Activated CD4-positive, alpha-beta T cell treated with anti-CD3 and anti-CD28 coated beads for 1 hour (primary cell): ENCODE data around the gene NLGN1.

Source experiments
- DNase-seq: peaks from one replicate; pipeline ENCODE4 v3.0.0-alpha.2; 2020

The NLGN1 gene

DNA sequence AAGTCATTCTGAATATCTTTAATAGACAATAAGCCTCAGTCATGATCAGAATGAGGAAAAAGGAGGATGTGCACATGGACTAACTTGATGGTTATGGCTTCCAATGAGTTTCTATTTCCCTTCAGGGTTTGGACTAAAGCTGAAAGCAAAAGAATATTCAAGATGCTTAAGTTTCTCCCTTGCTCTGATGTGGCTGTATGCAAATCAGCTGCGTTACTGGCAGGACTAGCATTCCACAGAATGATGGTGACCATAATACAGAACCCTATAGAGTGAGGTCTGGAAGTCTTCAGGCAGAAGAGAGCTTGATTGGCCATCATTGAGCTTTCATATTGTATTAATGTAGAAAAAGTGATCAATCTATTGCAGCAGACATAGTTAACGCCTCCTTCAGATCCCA is 466.0 kb downstream of the NLGN1 start:
- DNase-seq: no peak

DNA sequence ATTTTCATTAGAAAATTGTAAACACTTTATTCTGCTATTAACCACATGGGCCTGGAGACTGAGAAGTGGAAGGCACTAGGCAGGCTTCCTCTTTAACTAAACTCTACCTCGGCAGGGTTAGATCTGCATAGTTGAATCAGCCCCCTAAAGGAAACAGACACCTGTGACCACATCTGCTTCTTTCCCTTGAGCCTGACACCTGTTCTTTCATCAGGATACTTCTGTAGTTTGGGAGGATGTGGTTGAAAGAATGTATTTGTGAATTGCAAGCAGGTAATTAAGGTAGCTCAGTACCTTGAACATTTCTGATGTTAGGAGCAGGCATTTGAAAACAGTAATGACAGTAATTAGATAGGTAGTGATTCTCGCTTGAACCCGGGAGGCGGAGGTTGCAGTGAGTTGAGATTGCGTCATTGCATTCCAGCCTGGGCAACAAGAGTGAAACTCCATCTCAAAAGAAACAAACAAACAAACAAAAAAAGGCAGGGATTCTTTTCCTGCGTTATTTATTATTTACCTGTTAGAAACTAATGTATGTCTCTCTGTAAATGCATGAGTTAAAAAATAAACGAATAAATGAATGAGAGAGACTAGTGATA is 468.5 kb downstream of the NLGN1 start:
- no peak for DNase-seq

GRCh38 chr3:173869766-173870165 is 472.2 kb downstream of the NLGN1 start:
- no peak for DNase-seq

GRCh38 chr3:173870976-173871375 is 473.4 kb downstream of the NLGN1 start:
- DNase-seq: no peak

- no peak for DNase-seq
These were observed 478.2 kb downstream of the NLGN1 start for GRCh38 chr3:173875790-173876189.

DNA sequence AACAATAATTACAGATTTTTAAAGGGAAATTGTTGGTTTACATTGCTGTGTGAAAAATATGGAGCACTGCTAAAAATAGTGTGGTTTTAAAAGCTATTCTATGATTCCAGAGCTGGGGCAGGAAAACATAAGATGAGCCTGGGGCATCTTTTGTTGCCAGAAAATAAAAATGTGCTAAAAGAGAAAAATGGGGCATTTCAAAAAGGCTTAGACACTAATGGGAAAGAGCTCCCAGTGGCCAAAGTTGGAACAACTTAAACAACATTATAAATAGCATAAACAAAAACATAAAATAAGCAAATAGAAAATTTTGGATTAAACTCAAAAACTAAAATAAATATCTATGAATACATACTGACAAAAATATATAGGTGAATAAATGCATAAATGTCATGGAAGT is 478.9 kb downstream of the NLGN1 start:
- DNase-seq: no peak

DNA sequence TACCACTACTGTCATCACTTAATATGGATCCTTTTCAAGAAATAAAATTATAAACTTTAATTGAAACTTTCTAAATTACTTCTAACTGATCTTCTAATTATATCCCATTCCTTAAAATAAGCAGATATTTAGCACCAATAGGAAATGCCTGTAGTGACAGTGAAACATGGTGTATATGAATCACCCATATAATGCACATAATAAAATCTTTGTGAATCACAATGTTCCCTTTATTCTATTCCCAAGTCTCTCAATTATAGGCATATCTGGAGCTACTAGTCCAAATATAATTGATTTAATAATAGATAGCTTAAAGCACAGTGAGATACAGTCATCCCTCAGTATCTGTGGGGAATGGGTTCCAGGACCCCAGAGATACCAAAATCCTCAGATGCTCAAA is 490.3 kb downstream of the NLGN1 start:
- DNase-seq: no peak

DNA sequence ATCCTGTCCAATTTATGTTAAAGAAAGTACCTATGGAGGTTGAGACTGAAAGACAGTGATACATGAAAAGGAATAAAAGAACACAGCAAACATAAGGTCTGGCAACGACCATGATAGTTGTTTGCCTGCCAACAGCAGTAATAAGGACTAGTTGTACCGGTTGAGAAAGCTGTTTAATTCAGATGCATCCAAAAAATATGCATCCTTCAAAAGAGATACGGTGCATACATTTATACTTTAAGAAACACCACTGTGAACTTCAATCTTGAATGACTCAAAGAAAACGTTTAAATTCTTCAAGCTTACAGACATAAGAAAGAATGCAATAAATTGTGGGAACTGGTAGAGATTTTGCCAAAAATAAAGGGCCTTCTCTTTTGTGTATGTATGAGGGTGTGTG is 492.1 kb downstream of the NLGN1 start:
- no peak for DNase-seq

DNA sequence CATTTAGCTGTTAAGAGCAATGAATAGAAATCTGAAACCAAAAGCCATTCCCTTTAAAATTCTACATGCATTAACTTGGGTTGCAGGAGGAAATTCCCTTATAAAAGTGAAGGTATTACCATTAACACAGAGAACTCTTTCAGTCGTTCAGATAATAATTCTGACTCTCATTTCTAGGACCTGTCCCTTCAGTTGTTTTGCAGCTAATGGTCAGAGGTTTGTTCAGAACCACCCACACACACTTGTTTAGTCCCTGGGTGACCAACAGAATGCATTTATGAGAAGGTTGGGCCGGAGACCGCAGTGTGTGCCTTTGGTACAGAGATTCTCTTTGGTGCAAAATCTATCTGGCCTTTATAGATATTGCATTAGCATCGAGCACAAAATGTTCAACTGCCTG is 492.5 kb downstream of the NLGN1 start:
- DNase-seq: no peak

- DNase-seq: no peak
These were observed 493.9 kb downstream of the NLGN1 start for GRCh38 chr3:173891272-173892100.

DNA sequence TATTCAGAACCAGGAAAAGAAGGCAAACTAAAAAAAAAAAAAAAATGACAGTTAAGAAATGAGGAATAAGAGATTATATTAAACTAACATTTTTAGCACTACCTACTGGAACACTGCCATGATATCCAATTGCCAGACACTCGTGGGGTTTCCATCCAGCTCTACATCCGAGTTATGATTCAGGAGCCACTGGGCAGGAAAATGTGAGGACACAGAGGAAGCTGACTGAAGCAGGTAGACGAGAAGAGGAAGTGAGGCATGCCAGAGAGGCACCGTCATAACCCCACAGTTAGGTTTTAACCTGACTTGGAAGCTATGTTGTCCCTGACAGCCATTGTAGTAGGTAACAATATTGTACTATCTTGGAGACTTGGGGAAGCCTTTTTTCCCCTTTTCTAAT is 495.0 kb downstream of the NLGN1 start:
- DNase-seq: no peak

- no peak for DNase-seq
These were observed 495.5 kb downstream of the NLGN1 start for GRCh38 chr3:173893066-173893465.

DNA sequence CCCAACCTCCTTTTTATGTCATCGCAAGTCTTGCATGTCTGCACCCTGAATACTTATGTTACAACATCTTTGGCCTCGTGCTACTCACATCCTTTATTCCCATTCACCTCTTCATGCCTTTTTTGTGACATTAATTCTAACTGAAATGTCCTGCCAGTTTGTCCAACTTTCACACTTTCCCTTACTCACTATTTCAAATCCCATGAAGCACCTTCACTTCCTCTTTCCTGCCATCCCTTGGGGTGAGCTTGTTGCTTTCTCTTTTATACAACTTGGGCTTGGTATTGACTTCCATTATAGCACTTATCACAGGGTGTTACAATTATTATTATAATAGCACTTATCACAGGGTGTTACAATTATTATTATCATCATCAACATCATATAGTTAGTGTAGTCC is 496.3 kb downstream of the NLGN1 start:
- no peak for DNase-seq

DNA sequence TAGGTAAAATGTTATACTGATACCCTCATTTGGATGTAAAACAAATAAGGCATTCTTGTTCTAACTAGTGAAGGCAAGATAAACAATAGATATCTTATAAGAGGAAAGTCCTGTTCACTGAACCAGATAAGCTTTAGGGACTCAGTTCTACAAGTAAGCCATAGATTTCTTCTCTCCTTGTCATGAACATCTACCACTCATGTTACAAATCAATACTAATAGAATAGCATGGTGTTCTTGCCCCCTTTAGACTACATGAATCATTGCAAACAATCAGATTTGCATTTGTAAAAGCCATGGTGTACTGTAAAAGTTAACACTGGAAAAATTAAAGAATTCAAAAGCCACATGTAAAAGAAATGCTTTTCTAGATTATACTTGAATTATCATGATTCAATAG is 500.1 kb downstream of the NLGN1 start:
- no peak for DNase-seq

DNA sequence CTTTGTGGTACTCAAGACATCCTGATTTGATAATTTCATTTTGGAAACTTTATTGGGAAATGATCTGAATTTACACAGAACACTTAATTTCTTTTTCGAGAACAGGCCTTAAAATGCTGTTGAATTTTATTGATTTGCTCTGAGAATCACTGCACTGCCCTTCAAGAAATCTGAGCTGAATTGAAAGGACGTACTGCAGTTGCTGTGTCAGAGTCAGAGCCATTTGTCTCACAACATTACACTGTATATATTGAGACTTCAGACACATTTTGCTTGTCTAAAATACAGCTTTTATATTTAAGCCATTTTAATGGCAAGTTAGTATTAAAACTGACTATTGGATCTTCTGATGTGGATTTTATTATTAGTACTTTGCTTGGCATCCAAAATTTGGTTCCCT is 504.1 kb downstream of the NLGN1 start:
- DNase-seq: no peak

- DNase-seq: no peak
These were observed 504.9 kb downstream of the NLGN1 start for GRCh38 chr3:173902401-173902800.

GRCh38 chr3:173902871-173903270 is 505.3 kb downstream of the NLGN1 start:
- no peak for DNase-seq

GRCh38 chr3:173905381-173905780 is 507.8 kb downstream of the NLGN1 start:
- DNase-seq: no peak

DNA sequence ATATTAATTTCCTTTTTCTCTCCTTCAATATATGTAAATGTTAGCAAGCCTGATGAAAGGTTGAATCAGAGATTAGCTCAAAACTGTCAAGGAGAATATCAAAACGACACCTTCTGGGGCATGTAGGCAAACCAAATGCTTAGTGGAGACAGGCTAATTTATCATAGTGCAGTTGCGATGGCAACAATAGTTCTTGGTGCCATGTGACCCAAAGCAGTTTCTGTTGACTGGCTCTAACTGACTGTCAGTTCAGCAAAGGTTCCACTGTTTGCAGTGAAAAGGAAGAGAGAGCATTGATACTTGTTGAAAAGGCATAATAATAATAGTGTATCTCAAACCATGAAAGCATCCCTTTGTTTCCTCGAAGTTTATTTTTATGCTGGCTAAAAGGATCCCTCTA is 513.9 kb downstream of the NLGN1 start:
- DNase-seq: no peak

DNA sequence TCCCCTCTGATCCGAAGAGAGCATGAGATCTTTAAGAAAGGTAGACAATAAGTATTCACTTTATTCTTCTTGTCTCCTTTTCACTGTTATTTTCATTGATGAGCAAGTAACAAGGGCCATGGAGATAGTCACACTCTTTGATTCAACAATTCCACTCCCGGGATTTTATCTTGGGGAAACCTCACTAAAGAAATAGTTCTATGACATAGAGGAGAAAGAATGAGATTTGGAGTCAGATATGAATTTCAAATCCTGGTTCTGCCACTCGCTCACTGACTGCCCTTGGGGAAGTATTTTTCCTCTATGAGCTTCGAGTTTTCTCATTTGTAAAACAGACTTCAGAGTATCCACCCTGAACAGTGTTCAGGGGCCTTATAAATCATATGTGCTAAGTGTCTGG is 514.6 kb downstream of the NLGN1 start:
- no peak for DNase-seq

DNA sequence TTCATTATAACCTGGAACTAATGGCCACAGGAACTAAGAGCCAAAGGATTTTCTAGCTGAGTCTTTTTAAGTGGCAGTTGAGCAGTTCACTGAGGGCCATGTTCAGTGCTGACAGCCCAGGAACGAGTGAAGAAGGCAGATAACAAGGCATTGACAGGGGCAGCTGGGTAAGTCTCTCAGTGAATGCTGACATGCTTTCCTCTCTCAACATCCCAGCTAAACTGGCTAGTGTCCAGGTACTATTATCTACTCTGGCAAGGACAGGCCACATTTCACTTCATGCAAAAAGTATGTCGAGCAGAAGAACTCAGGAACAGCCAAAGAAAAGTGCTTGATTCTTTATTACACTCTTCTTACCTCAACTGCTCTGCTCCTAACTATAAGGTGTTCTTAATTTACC is 515.9 kb downstream of the NLGN1 start:
- DNase-seq: no peak

- no peak for DNase-seq
These were observed 516.5 kb downstream of the NLGN1 start for GRCh38 chr3:173913974-173914421.

GRCh38 chr3:173916799-173917198 is 519.3 kb downstream of the NLGN1 start:
- DNase-seq: no peak

GRCh38 chr3:173920386-173920785 is 522.8 kb downstream of the NLGN1 start:
- no peak for DNase-seq

DNA sequence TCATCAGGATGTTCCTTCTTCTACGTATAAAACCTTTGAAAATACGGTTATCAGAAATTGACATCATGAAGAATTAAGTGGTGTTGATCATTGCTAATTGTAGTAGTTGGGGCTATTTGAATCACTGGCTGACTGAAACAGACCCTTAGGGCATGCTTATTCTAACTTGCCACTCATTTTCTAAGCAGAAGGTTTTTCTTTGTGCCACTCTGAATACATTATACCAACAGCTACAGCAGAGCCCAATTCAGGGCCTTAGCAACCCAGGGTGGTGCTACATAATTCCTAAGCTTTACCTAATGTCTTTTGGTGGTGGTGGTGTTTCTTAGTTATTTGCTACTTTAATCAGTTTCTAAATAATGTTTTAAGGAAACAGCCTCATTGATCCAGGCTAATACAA is 524.2 kb downstream of the NLGN1 start:
- DNase-seq: no peak
